Ramos (cell line): ENCODE data around the gene ECEL1.
"Not testable (repeated sequence)": the region's sequence is repeated elsewhere in the genome, so short reads cannot be mapped to it uniquely, and the experiment has no call there.

ENCODE experiments used
- in situ Hi-C: fragments of 300-500 bp; cut with MboI; formaldehyde crosslinking; loops from one replicate; pipeline ENCODE4 v1.14.3; 2022; ENCODE audit warnings: low sequenced_read_pairs; ENCODE audit not compliant: unreplicated experiment

The ECEL1 gene

GRCh38 chr2:232476045-232476444 is 11.6 kb downstream of the ECEL1 start:
- in situ Hi-C loops, result no loop called here

DNA sequence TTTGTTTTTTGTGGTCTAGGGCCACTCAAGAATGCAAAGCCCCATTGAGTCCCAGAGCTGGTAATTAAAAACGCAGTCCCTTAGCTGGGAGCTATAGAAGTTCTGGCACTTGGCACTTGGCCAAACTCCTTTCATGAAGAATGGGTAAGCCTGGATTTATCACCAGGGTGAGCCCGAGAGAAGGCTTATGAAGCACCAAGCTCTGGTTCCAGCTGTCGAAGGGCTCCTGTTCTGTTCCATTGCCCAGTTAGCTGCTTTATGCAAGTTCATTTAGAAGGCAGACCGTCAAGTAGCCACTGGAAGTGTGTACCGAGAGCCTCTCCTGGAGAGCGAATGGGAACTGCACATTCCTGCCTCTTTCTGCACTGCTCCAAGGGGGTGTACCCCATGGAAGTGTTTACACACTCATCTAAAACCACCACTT is 14.2 kb downstream of the ECEL1 start:
- in situ Hi-C loops, result no loop called here

GRCh38 chr2:232466221-232466620 is 21.4 kb downstream of the ECEL1 start:
- in situ Hi-C loops, result no loop called here

GRCh38 chr2:232465061-232465460 is 22.6 kb downstream of the ECEL1 start:
- in situ Hi-C loops, result no loop called here

- in situ Hi-C loops, result no loop called here
Measured at GRCh38 chr2:232464544-232464885, 23.1 kb downstream of the ECEL1 start.

DNA sequence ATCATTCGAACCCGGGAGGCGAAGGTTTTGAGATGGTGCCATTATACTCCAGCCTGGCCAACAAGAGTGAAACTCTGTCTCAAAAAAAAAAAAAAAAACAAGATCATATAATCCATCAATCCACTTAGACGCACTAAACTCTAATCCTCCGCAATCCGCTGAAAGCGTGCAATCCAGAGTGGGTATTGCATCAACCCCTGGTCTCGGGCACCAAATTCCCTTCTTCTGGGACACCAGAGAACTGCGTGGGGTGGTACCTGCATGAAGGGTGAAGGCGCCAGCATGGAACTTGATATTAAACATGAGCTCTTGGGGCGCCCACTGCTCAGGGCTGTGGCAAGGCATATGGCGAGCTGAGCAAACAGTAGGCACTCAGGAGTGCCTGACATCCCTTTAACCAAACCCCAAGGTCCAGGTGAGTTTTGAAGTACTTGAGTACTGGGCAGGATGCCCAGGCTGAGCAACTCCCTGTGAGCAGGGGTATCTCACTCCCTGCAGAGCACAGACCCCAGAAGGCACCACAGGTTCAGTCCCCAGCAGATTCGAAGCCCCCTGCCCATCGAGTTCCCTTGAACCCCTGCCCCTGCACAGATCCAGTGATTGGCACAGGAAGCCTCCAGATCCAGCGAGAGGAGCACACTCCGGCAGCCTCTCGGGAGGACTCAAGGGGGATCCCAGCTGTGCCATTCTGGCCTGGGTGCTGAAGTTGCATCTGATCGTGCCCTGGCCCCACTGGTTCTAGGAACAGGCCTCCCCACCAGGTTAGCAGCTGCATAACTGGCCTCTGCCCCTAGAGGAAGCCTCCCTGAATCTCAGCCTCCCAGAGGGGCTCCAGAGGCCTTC is 23.7 kb downstream of the ECEL1 start:
- in situ Hi-C loops, result no loop called here

DNA sequence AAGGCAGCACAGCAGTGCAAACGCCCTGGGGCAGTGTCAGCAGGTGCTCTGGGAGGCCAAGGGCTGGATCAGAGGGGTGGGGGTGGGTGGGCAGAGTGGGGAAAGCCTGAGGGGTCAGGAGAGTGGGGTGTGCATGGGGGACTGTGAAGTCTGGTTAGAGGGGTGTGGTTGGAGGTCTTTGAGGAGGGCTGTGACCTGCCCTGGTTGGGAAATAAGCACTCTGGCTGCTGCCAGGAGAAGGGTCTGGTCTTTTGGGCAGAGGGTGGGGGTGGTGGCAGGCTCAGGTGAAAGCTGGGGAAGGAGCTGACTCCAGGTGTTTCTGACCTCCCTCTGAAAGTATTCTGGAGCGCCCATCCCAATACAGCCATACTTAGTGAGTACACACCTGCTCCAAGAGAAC is 27.5 kb downstream of the ECEL1 start:
- in situ Hi-C loops, result no loop called here

- in situ Hi-C loops, result no loop called here
Measured at GRCh38 chr2:232459419-232460035, 28.1 kb downstream of the ECEL1 start.

DNA sequence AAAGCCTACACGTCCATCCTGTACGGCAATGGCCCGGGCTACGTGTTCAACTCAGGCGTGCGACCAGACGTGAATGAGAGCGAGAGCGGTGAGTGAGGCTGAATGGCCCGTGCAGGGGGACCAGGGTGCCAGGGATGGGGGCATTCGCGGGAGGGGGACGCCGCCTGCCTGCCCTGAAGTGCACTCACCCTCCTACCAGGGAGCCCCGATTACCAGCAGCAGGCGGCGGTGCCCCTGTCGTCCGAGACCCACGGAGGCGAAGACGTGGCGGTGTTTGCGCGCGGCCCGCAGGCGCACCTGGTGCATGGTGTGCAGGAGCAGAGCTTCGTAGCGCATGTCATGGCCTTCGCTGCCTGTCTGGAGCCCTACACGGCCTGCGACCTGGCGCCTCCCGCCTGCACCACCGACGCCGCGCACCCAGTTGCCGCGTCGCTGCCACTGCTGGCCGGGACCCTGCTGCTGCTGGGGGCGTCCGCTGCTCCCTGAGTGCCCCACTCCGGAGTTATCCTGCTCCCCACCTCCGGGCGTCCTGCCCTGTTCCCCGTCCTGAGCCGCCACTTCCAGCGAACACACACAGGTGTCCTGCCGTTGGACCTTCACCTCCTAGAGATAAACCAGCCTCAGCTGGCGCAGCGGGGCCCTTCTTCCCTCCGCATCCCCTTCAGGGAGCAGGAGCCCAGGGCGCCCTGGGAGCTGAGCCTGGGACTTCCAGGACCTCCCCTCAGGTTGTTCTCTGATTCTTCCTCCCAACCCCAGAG is 28.8 kb downstream of the ECEL1 start:
- in situ Hi-C loops, result no loop called here

DNA sequence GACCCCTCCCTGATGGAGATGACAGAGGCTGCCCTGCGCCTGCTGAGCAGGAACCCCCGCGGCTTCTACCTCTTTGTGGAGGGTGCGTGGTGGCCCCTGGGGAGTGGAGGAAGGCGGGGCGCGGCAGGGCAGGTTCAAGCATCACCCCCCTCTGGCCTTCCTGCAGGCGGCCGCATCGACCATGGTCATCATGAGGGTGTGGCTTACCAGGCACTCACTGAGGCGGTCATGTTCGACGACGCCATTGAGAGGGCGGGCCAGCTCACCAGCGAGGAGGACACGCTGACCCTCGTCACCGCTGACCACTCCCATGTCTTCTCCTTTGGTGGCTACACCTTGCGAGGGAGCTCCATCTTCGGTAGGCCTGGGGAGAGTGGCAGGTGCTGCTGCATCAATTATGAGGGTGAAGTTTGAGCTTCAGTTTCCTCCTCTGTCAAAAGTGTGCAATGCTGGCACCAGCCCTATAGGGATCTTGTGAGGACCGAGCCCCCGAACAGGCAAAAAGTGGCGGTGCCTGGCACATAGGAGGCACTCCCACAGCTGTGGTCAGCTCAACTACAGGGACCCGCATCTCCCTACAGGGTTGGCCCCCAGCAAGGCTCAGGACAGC is 29.5 kb downstream of the ECEL1 start:
- in situ Hi-C loops, result no loop called here

- in situ Hi-C loops, result no loop called here
Measured at GRCh38 chr2:232457121-232458011, 30.3 kb downstream of the ECEL1 start.

GRCh38 chr2:232456296-232457120 is 31.1 kb downstream of the ECEL1 start:
- in situ Hi-C loops, result no loop called here

DNA sequence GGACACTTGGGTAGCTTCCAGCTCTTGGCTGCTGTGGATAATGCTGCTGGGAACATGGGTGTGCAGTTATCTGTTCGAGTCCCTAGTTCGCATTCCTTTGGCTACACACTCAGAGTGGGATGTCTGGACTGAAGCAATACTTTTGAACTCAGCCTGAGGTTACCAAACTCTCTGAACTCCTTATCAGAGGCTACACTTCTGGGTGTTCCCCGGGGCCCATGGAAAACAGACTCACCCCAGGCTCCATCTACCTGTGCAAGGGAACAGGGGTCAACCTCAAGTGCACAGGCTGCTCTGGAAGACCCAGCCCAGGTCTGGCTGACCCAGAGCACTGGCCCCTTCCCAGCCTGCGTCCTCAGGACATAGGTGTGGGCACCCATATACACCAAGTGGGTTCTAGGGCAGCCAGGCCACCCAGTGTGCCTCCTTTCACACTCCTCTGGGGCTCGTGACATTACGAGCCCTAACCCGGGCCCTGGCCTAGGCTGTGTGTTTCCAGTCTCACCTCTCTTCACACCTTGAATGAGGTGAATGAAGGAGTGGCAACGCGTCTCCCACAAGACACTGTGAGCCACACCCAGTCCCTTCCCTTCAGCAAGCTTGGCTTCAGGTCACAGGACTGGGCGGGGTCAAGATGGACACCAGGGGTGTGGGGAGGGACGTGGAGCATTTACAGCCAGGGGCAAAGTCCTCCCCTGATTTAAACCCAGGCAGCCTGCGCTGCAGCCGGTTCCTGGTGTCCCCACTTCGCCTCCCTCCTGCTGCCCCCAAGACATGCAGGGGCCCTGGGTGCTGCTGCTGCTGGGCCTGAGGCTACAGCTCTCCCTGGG is 32.0 kb downstream of the ECEL1 start, which contains the start of gene ALPI:
Gene ALPI, plus strand, starts transcription at position 728 of the 830 bp plus-strand sequence. Its CDS starts 47 bp downstream, at position 775.
- in situ Hi-C loops, result no loop called here

- in situ Hi-C loops, result no loop called here
Measured at GRCh38 chr2:232454630-232455029, 33.0 kb downstream of the ECEL1 start.

DNA sequence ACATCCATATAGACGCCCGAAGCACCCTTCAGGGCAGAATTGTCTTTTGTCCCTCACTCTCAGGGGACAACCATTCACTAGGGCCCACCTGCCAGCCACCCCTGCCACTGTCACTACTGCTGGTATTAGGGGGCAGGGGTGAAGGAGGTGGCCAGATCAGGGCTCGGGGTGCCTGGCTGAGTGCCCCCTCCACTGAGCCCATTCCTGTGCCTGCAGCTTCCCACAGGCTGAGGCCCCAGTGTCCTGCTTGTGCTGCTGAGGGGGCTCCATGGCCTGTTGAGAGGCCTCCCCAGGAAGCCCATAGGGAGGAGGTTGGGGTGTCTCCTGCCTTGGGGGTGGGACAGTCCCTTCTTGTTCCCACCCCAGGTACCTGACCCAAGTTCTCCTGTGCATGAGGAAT is 36.0 kb downstream of the ECEL1 start:
- in situ Hi-C loops, result not testable (repeated sequence)

DNA sequence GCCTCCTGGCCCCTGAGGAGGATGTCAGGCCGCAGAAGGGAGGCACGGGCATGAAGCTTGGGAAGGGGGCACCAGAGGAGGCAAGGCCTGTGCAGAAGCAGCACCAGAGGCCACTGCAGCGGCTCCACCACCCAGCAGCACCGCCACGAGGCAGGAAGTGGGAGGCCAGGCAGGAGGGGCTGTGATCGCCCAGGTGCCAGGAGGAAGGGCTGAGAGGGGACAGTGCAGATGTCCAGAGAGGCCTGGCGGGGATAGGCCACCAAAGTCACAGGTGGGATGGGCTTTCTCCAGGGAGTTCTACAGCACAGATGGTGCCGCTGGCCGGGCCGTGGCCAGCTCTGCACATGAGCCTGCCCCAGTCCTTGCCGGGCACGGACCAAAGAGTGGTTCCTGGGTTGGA is 37.7 kb downstream of the ECEL1 start:
- in situ Hi-C loops, result no loop called here

- in situ Hi-C loops, result no loop called here
Measured at GRCh38 chr2:232448304-232448690, 39.3 kb downstream of the ECEL1 start.
